ENCODE measurements around the gene VPS25. TPM values are rescaled to one million over a fixed set of nuclear protein-coding genes. Genes with fewer than 3 reads are reported as not detected.
A peak's percentile ranks its signal among the peaks of the same experiment; 100 is the strongest.

Gene VPS25
- polyA plus RNA-seq, 3 donors from 2014 or later, result 60.2 to 94.1 (median 90.2) TPM

DNA sequence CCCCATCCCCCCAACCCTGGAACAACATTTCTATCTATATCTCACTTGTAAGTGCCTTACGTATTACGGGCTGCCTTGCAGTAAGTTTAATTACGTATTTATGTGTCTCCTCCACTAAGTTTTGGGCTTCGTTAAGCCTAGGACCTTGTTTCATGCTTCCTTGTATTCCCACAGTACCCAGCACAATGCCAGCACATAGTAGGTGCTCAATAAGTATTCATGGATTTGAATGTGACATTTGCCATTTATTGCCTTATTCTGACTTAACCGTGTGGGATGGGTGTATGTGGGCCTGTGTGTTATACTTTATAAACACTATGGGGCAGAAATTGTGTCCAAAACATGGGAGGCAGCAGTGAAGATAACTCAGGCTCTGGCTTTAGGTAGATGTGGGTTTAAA lies 19.3 kb downstream of the VPS25 start:
- Mint-ChIP-seq H3K9me3 (no peaks in the 10 kb centered on the region), H3K36me3 (peaks cover 0 to 10% (median 3%) of the 10 kb centered on the region in 3 donors), H3K4me3 (no peak overlapping the region), H3K27ac (no peak overlapping the region), H3K27me3 (ENCODE audit: low read depth in 3 of 3) (peaks cover 3 to 6% (median 3%) of the 10 kb centered on the region in 3 donors), H3K4me1 (peaks cover 6 to 13% of the 10 kb centered on the region in 2 donors)
- no peak for DNase-seq

DNA sequence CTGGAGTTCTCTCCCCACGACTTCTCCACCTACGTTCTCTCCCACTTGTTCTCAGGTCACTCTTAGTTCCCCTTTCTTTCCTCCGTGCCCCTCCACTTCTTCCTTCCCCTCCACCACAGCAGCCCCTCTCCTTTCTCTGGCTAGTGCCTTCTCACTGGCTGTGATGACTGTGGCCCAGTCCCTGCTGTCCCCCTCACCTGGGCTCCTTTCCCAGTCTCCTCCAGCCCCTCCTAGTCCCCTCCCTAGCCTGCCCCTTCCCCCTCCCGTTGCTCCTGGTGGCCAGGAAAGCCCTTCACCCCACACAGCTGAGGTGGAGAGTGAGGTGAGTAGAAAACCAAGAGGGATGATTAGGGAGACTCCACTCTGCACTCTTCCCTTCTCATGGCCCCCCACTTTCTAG lies 21.8 kb downstream of the VPS25 start:
- Mint-ChIP-seq H3K36me3 (peaks cover 0 to 10% (median 3%) of the 10 kb centered on the region in 3 donors), H3K4me1 (peaks cover 19 to 27% of the 10 kb centered on the region in 2 donors), H3K4me3 (no peak overlapping the region), H3K27ac (no peak overlapping the region), H3K27me3 (ENCODE audit: low read depth in 3 of 3) (peaks cover 2 to 6% (median 5%) of the 10 kb centered on the region in 3 donors), H3K9me3 (no peaks in the 10 kb centered on the region)
- no peak for DNase-seq

DNA sequence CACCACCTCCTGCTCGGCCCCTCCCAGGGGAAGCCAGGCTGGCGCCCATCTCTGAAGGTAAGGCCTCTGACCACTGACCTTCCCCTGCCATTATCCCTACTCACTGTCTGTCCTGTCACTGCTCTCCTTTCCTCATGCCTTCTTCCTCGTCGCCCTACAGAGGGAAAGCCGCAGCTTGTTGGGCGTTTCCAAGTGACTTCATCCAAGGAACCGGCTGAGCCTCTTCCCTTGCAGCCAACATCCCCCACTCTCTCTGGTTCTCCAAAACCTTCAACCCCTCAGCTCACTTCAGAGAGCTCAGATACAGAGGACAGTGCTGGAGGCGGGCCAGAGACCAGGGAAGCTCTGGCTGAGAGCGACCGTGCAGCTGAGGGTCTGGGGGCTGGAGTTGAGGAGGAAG lies 22.2 kb downstream of the VPS25 start:
- Mint-ChIP-seq H3K4me3 (peak overlapping the region in 1 of 5 donors; percentile 7), H3K36me3 (peaks cover 0 to 10% (median 3%) of the 10 kb centered on the region in 3 donors), H3K4me1 (peaks cover 19 to 27% of the 10 kb centered on the region in 2 donors), H3K9me3 (no peaks in the 10 kb centered on the region), H3K27ac (no peak overlapping the region), H3K27me3 (ENCODE audit: low read depth in 3 of 3) (peaks cover 2 to 6% (median 5%) of the 10 kb centered on the region in 3 donors)
- no peak for DNase-seq

DNA sequence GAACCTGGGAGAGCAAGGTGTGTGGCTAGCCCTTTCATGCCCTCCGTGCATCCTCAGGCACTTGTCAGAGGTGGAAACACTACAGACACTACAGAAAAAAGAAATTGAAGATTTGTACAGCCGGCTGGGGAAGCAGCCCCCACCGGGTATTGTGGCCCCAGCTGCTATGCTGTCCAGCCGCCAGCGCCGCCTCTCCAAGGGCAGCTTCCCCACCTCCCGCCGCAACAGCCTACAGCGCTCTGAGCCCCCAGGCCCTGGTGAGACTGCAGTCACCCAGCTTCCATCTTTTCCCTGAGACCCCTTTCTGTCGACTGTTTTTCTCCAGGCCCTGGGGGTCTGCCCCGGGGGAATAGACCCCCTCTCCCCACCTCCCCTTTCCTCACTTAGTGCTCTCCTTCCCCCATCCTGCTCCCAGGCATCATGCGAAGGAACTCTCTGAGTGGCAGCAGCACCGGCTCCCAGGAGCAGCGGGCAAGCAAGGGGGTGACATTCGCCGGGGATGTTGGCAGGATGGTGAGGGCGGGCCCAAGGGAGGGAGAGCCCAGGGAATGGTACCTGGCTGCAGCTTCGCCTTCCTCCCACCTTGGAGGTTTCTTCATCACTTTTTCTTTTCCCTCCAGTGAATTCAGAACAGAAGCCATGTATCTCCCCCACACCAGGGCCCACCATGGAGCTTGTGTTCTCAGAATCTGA lies 23.0 kb downstream of the VPS25 start:
- Mint-ChIP-seq H3K27ac (no peak overlapping the region), H3K4me1 (peaks cover 19 to 27% of the 10 kb centered on the region in 2 donors), H3K27me3 (ENCODE audit: low read depth in 3 of 3) (peaks cover 2 to 6% (median 5%) of the 10 kb centered on the region in 3 donors), H3K36me3 (peaks cover 0 to 10% (median 3%) of the 10 kb centered on the region in 3 donors), H3K4me3 (peak overlapping the region in 4 of 5 donors; percentile 13 to 54 (median 31)), H3K9me3 (no peaks in the 10 kb centered on the region)
- DNase-seq, result no peak

DNA sequence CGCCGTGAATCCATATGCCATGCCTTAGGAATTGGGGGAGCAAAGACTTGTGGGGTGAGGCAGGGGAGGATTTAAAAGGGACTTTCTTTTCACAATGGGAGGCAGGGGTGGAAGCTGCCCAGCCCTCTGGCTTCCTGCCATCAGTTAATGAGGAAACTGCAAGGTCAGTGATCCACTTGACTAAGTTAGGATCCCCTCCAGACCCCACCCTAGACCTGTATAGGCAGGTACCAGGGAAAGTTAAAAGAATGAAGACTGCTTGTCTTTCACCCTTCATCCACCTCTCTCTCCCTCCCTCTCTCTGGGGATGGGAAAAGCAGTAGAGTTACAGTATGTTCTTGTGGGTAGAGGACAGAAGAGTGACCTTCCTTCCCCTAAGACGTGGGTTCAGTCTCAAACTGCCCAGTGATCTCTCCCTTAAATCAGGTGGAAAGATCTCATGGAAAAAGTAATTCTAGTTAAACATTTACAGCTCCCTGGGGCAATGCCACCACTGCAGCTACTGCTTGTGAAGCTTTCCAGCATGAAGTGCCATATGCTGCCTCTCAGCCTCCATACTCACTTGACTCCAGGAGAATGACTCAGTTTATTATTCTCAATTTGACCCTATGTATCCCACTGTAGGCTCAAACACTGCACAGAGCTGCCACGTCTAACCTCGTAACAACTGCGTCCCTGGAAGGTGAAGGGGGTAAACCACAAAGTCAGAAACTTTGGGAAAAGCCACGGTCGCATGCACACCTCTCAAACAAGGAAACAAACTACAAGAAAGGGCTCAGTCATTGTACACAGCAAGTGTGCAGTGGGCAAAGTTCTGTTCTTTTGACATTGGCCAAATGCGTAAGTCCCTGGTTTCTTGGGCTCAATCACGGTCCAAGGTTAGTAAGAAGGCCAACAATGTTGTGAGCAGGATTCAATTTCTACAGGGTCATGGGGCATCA lies 24.1 kb downstream of the VPS25 start:
- Mint-ChIP-seq H3K4me3 (peak overlapping the region; percentile 93 to 98 (median 95)), H3K4me1 (peaks cover 19 to 27% of the 10 kb centered on the region in 2 donors), H3K27ac (peak overlapping the region in 2 of 6 donors; percentile 28 to 43), H3K9me3 (no peaks in the 10 kb centered on the region), H3K36me3 (peaks cover 0 to 10% (median 3%) of the 10 kb centered on the region in 3 donors), H3K27me3 (ENCODE audit: low read depth in 3 of 3) (peaks cover 2 to 6% (median 5%) of the 10 kb centered on the region in 3 donors)
- no peak for DNase-seq

DNA sequence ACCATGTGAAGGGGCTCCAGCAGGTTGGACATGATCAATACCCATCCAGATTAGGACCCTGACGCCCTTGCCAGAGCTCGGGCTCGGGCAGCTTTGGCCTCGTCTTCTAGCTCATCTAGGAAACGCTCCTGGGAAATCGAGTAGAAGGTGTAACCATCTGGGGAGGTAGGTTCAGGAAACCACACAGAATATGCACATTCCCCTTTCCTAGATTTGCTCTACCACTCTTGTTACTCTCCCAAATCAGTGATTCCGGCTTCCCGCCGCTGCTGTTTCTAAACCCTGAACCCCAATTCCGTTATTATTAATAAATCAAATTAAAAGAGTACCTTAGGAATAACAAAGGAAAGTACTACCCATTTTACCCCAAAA lies 24.7 kb downstream of the VPS25 start:
- H3K36me3 Mint-ChIP-seq, result peaks cover 0 to 10% (median 3%) of the 10 kb centered on the region in 3 donors
- H3K27ac Mint-ChIP-seq, result peak overlapping the region; percentile 56 to 91 (median 82)
- no peak for DNase-seq
- H3K4me3 Mint-ChIP-seq, result peak overlapping the region; percentile 93 to 98 (median 95)
- no peaks in the 10 kb centered on the region for H3K9me3 Mint-ChIP-seq
- peaks cover 2 to 6% (median 5%) of the 10 kb centered on the region in 3 donors for H3K27me3 Mint-ChIP-seq (ENCODE audit: low read depth in 3 of 3)
- H3K4me1 Mint-ChIP-seq, result peaks cover 19 to 27% of the 10 kb centered on the region in 2 donors

DNA sequence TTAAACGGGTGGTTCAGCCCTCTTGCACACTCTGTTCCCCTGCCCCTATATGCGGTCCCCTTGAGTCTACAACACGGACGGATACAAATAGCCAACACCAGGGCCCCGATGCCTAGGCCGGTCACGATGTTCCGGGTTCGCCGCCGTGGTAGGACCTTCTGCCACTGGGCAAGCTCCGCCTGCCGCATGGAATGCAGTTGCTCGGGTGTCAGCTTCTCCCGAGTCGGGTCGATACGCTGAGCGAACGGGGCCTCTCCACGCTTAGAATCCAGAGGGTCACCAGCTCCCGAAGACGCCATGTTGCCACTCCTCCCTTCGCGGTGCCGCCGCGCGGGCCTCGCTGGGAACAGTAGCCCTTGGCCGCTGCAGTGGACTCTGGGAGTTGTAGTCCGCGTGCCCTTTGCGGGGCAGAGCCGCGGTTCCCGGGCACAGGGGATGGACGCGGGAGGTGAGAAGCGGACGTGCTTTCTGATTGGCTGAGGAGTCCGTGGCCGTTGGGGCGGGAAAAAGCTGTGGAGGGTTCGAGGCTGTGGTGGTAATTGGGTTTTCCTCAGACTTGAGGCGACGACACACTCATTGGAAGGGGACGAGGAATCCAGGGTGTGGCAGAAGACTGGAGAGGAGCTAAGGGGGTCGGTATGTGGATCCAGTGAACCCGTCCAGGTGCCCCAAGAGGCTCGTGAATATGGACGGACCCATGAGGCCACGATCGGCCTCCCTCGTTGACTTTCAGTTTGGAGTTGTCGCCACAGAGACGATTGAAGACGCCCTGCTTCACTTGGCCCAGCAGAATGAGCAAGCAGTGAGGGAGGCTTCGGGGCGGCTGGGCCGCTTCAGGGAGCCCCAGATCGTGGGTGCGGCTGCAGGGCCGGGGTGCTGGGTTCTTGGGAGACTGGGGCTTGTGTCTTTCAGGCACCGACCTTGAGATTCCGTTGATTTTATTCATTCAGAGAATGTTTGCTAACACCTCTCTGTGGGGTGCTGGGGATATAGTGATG lies 25.4 kb downstream of the VPS25 start, which contains the start of the genes CNTD1 and COA3:
CNTD1 (plus strand) TSS at position 479 of the 998 bp plus-strand sequence; CDS start at position 686, 207 bp downstream.
COA3 (minus strand) TSS at position 322 of the 998 bp plus-strand sequence; CDS start at position 299, 23 bp downstream.
- Mint-ChIP-seq H3K9me3 (no peaks in the 10 kb centered on the region), H3K4me3 (peak within 1 kb of the TSS; percentile 93 to 98 (median 95)), H3K27ac (peak within 1 kb of the TSS; percentile 56 to 91 (median 82)), H3K27me3 (ENCODE audit: low read depth in 3 of 3) (peaks cover 2 to 6% (median 5%) of the 10 kb centered on the region in 3 donors), H3K36me3 (peaks cover 0 to 10% (median 3%) of the 10 kb centered on the region in 3 donors), H3K4me1 (peaks cover 19 to 27% of the 10 kb centered on the region in 2 donors)
- peak; percentile 65 to 69 (median 67) for DNase-seq

DNA sequence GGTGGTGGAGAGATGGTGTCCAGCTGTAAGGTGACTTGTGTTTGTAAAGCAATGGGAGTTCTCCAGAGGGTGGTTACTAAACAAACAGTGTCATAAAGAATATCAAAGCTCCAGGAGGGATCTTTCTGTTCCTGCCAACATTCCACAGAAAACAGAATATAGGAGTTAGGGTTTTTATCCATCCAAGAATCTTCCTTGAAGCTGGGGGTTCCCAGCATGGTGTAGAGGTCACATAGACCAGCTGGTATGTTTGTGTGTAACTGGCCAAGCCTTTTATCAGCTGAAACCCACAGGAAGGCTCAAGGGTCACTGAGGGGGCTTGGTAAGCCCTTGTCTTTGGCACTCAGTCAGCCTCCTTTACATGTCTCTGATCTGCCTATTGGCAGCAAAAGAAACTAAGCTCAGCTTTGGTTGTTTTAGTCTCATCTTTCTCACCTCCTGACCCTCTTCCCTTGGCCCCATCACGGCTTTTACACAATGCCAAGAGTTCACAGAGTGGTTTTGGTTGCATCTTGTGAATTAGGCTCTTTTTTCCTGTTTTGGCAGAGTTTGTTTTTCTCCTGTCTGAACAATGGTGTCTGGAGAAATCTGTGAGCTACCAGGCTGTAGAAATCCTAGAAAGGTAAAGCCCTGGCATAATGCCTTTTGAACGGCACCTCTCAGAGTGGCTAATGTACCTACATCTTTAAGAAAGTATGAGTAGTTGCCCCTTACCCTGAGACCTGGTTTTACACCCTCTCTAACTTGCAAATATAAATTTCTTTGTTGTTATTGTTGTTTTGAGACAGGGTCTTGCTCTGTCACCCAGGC lies 30.0 kb downstream of the VPS25 start:
- peaks cover 2 to 6% (median 5%) of the 10 kb centered on the region in 3 donors for H3K27me3 Mint-ChIP-seq (ENCODE audit: low read depth in 3 of 3)
- no peak for DNase-seq
- H3K36me3 Mint-ChIP-seq, result no peaks in the 10 kb centered on the region
- H3K4me3 Mint-ChIP-seq, result no peak overlapping the region
- peaks cover 6 to 7% of the 10 kb centered on the region in 2 donors for H3K4me1 Mint-ChIP-seq
- no peaks in the 10 kb centered on the region for H3K9me3 Mint-ChIP-seq
- no peak overlapping the region for H3K27ac Mint-ChIP-seq

DNA sequence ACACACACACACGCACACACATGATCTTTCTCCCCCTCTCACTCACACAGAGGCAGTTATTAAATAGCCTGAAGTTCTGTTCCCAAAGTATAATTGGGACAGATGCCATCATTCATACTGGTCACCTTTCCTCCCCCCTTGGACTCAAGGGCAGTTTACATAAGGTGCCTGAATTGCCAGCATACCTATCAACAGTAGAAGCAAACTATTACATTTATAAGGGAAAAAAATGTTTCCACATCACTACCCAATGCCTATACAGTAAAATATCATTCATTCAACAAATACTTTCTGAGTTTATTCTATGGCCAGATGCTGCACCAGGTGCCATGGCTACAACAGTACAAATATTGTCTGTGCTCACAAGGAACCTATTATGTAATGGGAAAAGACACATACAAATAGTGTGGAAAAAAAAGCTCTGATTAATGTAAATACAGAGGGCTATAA lies 31.7 kb downstream of the VPS25 start:
- no peaks in the 10 kb centered on the region for H3K4me1 Mint-ChIP-seq
- H3K4me3 Mint-ChIP-seq, result no peak overlapping the region
- peaks cover 0 to 5% (median 0%) of the 10 kb centered on the region in 3 donors for H3K27me3 Mint-ChIP-seq (ENCODE audit: low read depth in 3 of 3)
- H3K9me3 Mint-ChIP-seq, result no peaks in the 10 kb centered on the region
- H3K36me3 Mint-ChIP-seq, result peaks cover 0 to 6% (median 1%) of the 10 kb centered on the region in 3 donors
- no peak overlapping the region for H3K27ac Mint-ChIP-seq
- DNase-seq, result no peak

DNA sequence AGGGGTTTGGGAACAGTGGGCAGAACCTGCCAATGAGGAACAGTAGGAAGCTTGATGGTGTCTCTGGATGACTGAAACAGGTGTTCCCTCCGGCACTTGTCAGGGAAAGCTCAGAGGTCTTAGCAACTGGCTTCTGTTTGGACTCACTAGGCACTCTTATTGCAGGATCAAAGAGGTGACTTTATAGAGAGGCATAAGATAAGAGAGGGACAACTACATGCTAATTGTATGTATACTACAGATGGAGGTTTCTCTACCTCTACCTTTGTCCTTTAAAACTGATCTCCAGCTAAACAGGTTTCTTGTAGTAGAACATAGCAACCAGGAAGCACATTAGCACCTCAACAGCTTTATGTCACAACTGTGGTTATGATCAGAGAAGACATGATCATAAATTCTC lies 33.0 kb downstream of the VPS25 start:
- Mint-ChIP-seq H3K27ac (no peak overlapping the region), H3K36me3 (peaks cover 5 to 15% (median 10%) of the 10 kb centered on the region in 3 donors), H3K4me1 (no peaks in the 10 kb centered on the region), H3K27me3 (ENCODE audit: low read depth in 3 of 3) (peaks cover 0 to 5% (median 0%) of the 10 kb centered on the region in 3 donors), H3K9me3 (no peaks in the 10 kb centered on the region), H3K4me3 (no peak overlapping the region)
- DNase-seq, result no peak

DNA sequence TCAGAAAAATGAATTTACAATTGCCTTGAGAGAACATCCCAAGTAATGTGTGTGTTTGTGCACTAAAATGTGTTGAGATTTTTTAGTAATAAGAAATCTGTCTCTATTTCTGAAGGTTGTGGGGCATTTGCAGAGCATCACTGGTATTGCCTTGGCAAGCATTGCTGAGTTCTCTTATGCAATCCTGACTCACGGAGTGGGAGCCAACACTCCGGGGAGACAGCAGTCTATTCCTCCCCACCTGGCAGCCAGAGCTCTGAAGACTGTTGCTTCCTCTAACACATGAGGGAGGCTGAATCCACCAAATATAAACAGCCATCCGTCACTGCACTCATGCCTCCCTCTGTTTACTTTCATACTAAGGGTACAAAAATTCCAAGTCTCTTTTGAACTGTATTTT lies 36.0 kb downstream of the VPS25 start:
- Mint-ChIP-seq H3K4me3 (no peak overlapping the region), H3K27ac (no peak overlapping the region), H3K9me3 (no peaks in the 10 kb centered on the region), H3K27me3 (ENCODE audit: low read depth in 3 of 3) (peaks cover 0 to 5% (median 0%) of the 10 kb centered on the region in 3 donors), H3K4me1 (no peaks in the 10 kb centered on the region), H3K36me3 (peaks cover 19 to 25% (median 20%) of the 10 kb centered on the region in 3 donors)
- no peak for DNase-seq

All from immature natural killer cell (primary cell).